HG03095 (cell line): ENCODE measurements around the gene NCOA1.

Experiments
- ATAC-seq: cut with Tn5 transposase; IDR thresholded peaks from one replicate; pipeline ENCODE4 v1.9.1; 2021; ENCODE audit warnings: moderate library complexity; ENCODE audit not compliant: unreplicated experiment

The NCOA1 gene

GRCh38 chr2:24621779-24622538 lies 130.9 kb downstream of the NCOA1 start:
- ATAC-seq: no peak

GRCh38 chr2:24623535-24623934 lies 132.5 kb downstream of the NCOA1 start:
- no peak for ATAC-seq

- ATAC-seq: no peak
Observed at GRCh38 chr2:24625728-24626127, 134.7 kb downstream of the NCOA1 start.

- ATAC-seq: no peak
Observed at GRCh38 chr2:24626131-24626530, 135.1 kb downstream of the NCOA1 start.

GRCh38 chr2:24628746-24629145 lies 137.7 kb downstream of the NCOA1 start:
- ATAC-seq: no peak

- ATAC-seq: no peak
Observed at GRCh38 chr2:24632172-24632571, 141.1 kb downstream of the NCOA1 start.

- no peak for ATAC-seq
Observed at GRCh38 chr2:24635181-24635580, 144.1 kb downstream of the NCOA1 start.

- ATAC-seq: no peak
Observed at GRCh38 chr2:24638568-24638967, 147.5 kb downstream of the NCOA1 start.

- no peak for ATAC-seq
Observed at GRCh38 chr2:24642351-24642750, 151.3 kb downstream of the NCOA1 start.

- no peak for ATAC-seq
Observed at GRCh38 chr2:24643051-24643450, 152.0 kb downstream of the NCOA1 start.

- ATAC-seq: no peak
Observed at GRCh38 chr2:24644032-24644431, 153.0 kb downstream of the NCOA1 start.

GRCh38 chr2:24650997-24651642 lies 160.1 kb downstream of the NCOA1 start:
- ATAC-seq: no peak

- no peak for ATAC-seq
Observed at GRCh38 chr2:24651643-24652003, 160.6 kb downstream of the NCOA1 start.

GRCh38 chr2:24652265-24653182 lies 161.5 kb downstream of the NCOA1 start:
- no peak for ATAC-seq

- ATAC-seq: no peak
Observed at GRCh38 chr2:24657818-24658217, 166.8 kb downstream of the NCOA1 start.

- ATAC-seq: no peak
Observed at GRCh38 chr2:24658531-24659202, 167.6 kb downstream of the NCOA1 start.

GRCh38 chr2:24659862-24660261 lies 168.8 kb downstream of the NCOA1 start:
- ATAC-seq: no peak

- no peak for ATAC-seq
Observed at GRCh38 chr2:24667542-24667941, 176.5 kb downstream of the NCOA1 start.

- no peak for ATAC-seq
Observed at GRCh38 chr2:24671230-24671629, 180.2 kb downstream of the NCOA1 start.

GRCh38 chr2:24672589-24672988 lies 181.5 kb downstream of the NCOA1 start:
- no peak for ATAC-seq

- no peak for ATAC-seq
Observed at GRCh38 chr2:24675338-24675737, 184.3 kb downstream of the NCOA1 start.
